ENCODE results near the gene LRRN1. TPM values are rescaled to one million over a fixed set of nuclear protein-coding genes. Genes with fewer than 3 reads are reported as not detected.
"Not testable (repeated sequence)": the region's sequence is repeated elsewhere in the genome, so short reads cannot be mapped to it uniquely, and the experiment has no call there.

The LRRN1 gene
- total RNA-seq, 2 donors from 2014 or later: 0.24 to 0.74 TPM

DNA sequence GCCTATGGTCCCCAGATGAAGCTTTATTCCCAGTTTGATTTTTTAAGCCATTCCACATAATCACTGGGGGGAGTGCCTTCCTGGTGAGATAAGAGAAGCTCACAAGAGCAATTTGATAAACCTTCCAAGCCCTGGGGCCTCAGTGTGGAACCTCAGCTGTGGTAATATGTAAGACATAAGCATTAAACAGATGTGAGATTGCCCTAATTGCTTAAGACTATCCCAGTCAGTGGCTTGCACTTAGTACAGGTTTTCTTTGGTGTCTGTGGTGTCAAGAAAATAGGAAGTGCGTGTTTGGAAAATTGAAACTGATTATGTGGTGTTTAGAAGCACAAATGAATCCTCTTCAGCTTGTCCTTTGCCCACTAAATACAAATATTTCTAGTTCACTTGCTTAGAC, 54.3 kb downstream of the LRRN1 start:
- intact Hi-C loops (cut with DNase I): no loop called here
- no peaks in the 10 kb centered on the region for H3K36me3 ChIP-seq
- no peaks in the 10 kb centered on the region for H3K4me1 ChIP-seq
- no peak for DNase-seq
- no peaks in the 10 kb centered on the region for H3K9me3 ChIP-seq
- no peak overlapping the region for H3K4me3 ChIP-seq
- TF ChIP-seq, protein P1, sequence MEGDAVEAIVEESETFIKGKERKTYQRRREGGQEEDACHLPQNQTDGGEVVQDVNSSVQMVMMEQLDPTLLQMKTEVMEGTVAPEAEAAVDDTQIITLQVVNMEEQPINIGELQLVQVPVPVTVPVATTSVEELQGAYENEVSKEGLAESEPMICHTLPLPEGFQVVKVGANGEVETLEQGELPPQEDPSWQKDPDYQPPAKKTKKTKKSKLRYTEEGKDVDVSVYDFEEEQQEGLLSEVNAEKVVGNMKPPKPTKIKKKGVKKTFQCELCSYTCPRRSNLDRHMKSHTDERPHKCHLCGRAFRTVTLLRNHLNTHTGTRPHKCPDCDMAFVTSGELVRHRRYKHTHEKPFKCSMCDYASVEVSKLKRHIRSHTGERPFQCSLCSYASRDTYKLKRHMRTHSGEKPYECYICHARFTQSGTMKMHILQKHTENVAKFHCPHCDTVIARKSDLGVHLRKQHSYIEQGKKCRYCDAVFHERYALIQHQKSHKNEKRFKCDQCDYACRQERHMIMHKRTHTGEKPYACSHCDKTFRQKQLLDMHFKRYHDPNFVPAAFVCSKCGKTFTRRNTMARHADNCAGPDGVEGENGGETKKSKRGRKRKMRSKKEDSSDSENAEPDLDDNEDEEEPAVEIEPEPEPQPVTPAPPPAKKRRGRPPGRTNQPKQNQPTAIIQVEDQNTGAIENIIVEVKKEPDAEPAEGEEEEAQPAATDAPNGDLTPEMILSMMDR (IDR thresholded peaks at IDR 0.05): no peak
- H3K9ac ChIP-seq (ENCODE audit: low read depth in 2 of 2, low read length in 2 of 2): no peak overlapping the region
- no peaks in the 10 kb centered on the region for H3K27me3 ChIP-seq
- no peak overlapping the region for H3K27ac ChIP-seq

DNA sequence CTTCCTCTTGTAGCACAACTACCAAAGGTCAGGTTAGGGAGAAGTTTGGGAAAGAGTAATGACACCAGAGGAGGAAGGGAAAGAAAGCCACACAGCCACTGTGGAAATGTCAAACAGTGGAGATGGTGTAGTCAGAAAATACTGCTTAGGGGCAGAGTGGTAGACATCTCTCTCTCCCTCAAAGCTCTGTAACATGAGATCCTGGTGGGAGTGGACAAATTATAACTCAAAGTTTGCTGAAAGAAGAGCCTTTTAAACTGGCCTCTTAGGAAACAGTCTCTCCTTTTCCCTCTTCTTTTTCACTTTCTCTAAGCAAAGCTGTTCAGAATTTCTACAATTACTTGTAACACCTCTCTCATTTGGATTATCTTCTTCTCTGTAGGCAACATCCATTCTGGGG, 55.8 kb downstream of the LRRN1 start:
- no peaks in the 10 kb centered on the region for H3K9me3 ChIP-seq
- no peak overlapping the region for H3K27ac ChIP-seq
- H3K9ac ChIP-seq (ENCODE audit: low read depth in 2 of 2, low read length in 2 of 2): no peak overlapping the region
- no peaks in the 10 kb centered on the region for H3K36me3 ChIP-seq
- H3K27me3 ChIP-seq: no peaks in the 10 kb centered on the region
- intact Hi-C loops (cut with DNase I): no loop called here
- no peak for DNase-seq
- no peaks in the 10 kb centered on the region for H3K4me1 ChIP-seq
- H3K4me3 ChIP-seq: no peak overlapping the region
- TF ChIP-seq, protein P1 (IDR thresholded peaks at IDR 0.05): no peak

DNA sequence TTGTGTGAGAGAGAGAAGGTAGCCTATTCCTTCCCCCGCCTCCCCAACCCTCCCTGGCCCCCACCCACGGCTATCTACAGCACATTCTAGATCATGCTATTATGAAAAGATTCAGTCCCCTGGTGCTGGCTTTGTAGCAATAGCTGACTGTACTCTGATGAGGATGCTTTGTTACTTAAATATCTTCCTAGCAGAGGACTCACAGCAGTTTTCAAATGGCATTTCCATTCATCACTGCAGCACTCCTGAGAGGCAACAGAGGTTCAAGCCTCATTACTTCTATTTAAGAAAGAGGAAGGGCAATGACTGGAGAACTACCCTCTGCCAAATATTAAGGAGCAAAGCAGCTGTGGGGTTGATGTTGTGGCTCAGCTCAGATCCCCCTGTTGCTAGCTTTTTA, 61.0 kb downstream of the LRRN1 start:
- Histone ChIP-seq H3K9me3 (no peaks in the 10 kb centered on the region), H3K36me3 (no peaks in the 10 kb centered on the region), H3K27ac (no peak overlapping the region), H3K27me3 (no peaks in the 10 kb centered on the region), H3K4me3 (no peak overlapping the region), H3K9ac (ENCODE audit: low read depth in 2 of 2, low read length in 2 of 2) (no peak overlapping the region), H3K4me1 (no peaks in the 10 kb centered on the region)
- no peak for DNase-seq
- intact Hi-C loops (cut with DNase I): no loop called here
- TF ChIP-seq, protein P1 (IDR thresholded peaks at IDR 0.05): no peak

DNA sequence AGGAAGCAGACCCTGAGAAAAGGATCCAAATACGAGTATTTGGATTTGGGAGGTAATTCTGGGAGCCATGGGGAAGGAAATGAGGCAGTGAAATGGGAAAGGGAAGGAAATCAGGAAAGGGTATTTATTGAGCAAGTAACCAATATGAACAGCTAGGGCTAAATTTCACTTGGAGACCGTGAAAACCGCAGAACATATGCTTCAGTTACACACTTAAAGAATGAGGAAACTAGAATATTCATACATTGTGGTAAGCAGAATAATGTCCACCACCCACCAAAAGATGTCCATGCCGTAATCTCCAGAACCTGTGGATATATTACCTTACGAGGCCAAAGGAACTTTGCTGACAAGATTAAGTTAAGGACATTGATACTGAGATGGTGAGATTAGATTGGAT, 63.3 kb downstream of the LRRN1 start:
- H3K4me3 ChIP-seq: no peak overlapping the region
- intact Hi-C loops (cut with DNase I): no loop called here
- no peaks in the 10 kb centered on the region for H3K9me3 ChIP-seq
- no peak overlapping the region for H3K9ac ChIP-seq (ENCODE audit: low read depth in 2 of 2, low read length in 2 of 2)
- no peaks in the 10 kb centered on the region for H3K4me1 ChIP-seq
- TF ChIP-seq, protein P1 (IDR thresholded peaks at IDR 0.05): no peak
- DNase-seq: no peak
- H3K27me3 ChIP-seq: no peaks in the 10 kb centered on the region
- H3K27ac ChIP-seq: no peak overlapping the region
- no peaks in the 10 kb centered on the region for H3K36me3 ChIP-seq

DNA sequence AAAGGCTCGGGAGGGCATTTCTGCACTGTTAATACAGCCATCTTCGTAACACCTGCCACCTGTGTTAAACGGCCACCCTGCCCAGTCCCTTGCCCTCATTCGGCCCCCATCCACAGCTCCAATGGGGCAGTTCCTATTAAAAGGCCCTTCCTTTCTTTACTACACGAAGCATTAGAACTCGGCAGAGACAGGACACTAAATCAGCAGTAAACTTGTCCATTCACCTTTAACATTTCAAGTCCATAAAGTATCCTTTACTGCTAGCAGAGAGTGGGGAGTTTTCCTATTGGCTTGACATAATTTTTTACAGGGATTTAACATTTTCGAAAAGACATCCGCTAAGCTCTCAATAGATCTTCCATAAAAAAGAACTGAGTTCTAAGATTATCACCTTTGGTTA, 76.3 kb downstream of the LRRN1 start:
- TF ChIP-seq, protein P1 (IDR thresholded peaks at IDR 0.05): no peak
- Histone ChIP-seq H3K4me1 (no peaks in the 10 kb centered on the region), H3K27ac (no peak overlapping the region), H3K9me3 (no peaks in the 10 kb centered on the region), H3K9ac (ENCODE audit: low read depth in 2 of 2, low read length in 2 of 2) (no peak overlapping the region), H3K27me3 (no peaks in the 10 kb centered on the region), H3K4me3 (no peak overlapping the region), H3K36me3 (no peaks in the 10 kb centered on the region)
- no peak for DNase-seq
- intact Hi-C loops (cut with DNase I): no loop called here

DNA sequence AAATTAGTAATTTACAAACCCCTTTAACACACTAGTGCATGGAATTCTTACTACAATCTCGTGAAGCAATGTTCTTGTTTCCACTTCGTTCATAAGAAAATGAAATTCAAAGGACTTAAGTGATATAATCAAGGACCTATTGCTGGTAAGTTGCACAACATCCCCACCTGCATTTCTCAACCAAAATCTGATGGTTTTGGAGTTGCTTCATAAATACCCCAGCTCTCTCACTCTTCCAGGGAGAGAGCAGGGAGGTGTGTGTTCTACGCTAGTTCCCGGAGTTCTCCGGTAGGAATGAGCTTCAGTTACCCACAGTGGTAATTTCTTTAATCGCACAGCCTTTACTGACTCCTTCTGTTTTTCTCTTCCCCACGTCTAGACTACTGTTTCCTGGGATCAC, 81.8 kb downstream of the LRRN1 start:
- no peak for DNase-seq
- Histone ChIP-seq H3K9me3 (no peaks in the 10 kb centered on the region), H3K27me3 (no peaks in the 10 kb centered on the region), H3K27ac (no peak overlapping the region), H3K36me3 (no peaks in the 10 kb centered on the region), H3K4me1 (no peaks in the 10 kb centered on the region), H3K9ac (ENCODE audit: low read depth in 2 of 2, low read length in 2 of 2) (no peak overlapping the region), H3K4me3 (no peak overlapping the region)
- intact Hi-C loops (cut with DNase I): no loop called here
- TF ChIP-seq, protein P1 (IDR thresholded peaks at IDR 0.05): no peak

DNA sequence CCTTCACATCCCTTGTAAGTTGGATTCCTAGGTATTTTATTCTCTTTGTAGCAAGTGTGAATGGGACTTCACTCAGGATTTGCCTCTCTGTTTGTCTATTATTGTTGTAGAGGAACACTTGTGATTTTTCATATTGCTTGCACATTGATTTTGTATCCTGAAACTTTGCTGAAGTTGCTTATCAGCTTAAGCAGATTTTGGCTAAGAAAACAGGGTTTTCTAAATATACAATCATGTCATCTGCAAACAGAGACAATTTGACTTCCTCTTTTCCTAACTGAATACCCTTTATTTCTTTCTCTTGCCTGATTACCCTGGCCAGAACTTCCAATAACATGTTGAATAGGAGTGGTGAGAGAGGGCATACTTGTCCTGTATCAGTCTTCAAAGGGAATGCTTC, 88.1 kb downstream of the LRRN1 start:
- intact Hi-C loops (cut with DNase I); H3K4me1 ChIP-seq; H3K36me3 ChIP-seq; H3K27ac ChIP-seq; H3K4me3 ChIP-seq; H3K9me3 ChIP-seq; H3K9ac ChIP-seq (ENCODE audit: low read depth in 2 of 2, low read length in 2 of 2); H3K27me3 ChIP-seq; DNase-seq: not testable (repeated sequence)
